ENCODE measurements around the gene KIF22.

Gene KIF22

DNA sequence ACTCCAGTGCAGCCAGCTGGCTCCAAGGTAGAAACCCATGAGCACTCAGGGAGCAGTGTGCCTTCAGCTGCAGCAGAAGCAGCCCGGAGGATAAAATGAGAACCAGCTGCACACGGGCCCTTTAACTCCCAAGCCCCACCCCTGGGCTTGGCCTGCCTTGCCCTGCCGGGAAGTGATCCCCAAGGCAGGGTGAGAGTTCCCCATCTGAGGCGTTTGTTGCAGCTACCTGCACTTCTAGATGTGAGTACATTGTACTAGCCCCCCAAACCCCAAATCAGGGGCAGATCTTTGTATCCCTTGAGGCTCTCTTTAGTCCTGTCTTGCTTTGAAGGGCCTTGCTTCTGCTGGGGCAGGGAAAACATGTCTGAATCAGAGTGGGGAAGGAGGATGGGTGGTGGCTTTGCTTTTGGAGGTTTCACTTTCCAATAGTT lies 29.7 kb downstream of the KIF22 start, which contains the start of gene MVP:
Gene MVP, plus strand, starts transcription at position 192 of the 431 bp plus-strand sequence. CDS start 10,088 bp downstream, outside the sequence.
- DNase-seq (ENCODE audit: low read depth): no peak
- TF ChIP-seq, protein P1, sequence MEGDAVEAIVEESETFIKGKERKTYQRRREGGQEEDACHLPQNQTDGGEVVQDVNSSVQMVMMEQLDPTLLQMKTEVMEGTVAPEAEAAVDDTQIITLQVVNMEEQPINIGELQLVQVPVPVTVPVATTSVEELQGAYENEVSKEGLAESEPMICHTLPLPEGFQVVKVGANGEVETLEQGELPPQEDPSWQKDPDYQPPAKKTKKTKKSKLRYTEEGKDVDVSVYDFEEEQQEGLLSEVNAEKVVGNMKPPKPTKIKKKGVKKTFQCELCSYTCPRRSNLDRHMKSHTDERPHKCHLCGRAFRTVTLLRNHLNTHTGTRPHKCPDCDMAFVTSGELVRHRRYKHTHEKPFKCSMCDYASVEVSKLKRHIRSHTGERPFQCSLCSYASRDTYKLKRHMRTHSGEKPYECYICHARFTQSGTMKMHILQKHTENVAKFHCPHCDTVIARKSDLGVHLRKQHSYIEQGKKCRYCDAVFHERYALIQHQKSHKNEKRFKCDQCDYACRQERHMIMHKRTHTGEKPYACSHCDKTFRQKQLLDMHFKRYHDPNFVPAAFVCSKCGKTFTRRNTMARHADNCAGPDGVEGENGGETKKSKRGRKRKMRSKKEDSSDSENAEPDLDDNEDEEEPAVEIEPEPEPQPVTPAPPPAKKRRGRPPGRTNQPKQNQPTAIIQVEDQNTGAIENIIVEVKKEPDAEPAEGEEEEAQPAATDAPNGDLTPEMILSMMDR (IDR thresholded peaks at IDR 0.05; ENCODE audit: control insufficient read depth, insufficient read depth, low read depth, low read length, missing control alignments): no peak
- H3K4me3 ChIP-seq (ENCODE audit: control insufficient read depth, low read depth, low read length): peak within 1 kb of the TSS; percentile 93

DNA sequence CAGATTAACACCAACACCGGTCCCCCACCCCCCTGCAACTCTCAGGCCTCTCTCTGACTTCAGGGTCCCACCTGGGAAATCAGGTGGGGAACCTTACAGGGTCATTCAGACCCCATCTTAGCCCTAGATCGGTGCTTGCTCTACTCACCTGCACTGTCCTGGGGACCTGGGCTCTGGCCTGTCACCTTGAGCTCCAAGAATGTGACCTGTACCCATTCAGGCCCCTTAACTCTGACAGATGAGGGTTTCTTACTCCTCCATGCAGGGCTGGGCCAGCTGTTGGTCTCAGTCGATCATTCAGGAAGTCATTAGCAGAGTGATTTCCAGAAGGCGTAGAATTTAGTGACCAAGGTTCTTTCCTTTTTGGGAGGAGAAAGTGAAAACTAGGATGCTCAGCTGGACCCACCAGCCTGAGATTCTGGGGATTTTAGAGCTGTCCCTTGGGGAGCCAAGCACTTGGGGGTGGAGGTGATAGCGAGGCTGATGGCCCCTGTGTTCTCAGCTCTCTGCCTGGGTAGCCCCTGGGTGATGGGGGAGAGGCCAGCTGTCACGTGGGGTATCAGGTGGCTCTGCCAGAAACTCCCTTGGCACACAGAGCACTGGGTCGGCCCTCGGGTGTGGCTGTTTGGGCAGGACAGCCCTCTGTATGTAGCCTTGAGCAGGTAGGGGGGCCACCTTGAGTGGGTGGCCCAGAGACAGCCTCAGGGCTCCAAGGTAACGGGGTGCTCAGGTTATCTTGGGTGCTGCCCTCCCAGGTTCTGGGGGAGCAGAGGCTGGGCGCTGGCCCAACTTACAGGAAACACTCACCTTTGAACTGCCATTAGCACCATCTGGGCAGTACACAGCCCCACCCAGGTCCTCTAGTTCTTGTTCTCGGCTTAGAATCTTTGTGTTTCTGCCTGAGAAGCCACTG lies 30.4 kb downstream of the KIF22 start:
- TF ChIP-seq, protein P1 (IDR thresholded peaks at IDR 0.05; ENCODE audit: control insufficient read depth, insufficient read depth, low read depth, low read length, missing control alignments): no peak
- no peak for DNase-seq (ENCODE audit: low read depth)
- peak overlapping the region; percentile 93 for H3K4me3 ChIP-seq (ENCODE audit: control insufficient read depth, low read depth, low read length)

DNA sequence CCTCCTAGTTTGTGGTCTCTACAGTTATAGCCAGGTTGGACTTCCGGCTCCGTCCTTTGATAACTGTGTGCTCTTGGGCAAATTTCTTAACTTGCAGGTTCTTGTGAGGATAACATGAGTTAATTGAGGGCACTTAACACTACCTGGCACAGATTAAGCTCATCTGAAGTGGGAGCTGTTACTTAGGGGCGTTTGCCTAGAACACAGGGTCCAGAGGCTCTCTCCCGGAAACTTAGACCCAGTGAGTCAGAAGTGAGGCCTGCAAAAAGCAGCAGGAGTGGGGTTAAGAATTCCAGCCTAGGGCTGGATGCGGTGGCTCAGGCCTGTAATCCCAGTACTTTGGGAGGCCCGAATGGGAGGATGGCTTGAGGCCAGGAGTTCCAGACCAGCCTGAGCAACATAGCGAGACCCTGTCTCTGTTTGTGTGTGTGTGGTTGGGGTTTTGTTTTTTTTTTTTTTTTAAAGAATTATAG lies 31.1 kb downstream of the KIF22 start:
- TF ChIP-seq, protein P1 (IDR thresholded peaks at IDR 0.05; ENCODE audit: control insufficient read depth, insufficient read depth, low read depth, low read length, missing control alignments): no peak
- DNase-seq (ENCODE audit: low read depth): no peak
- peak overlapping the region; percentile 93 for H3K4me3 ChIP-seq (ENCODE audit: control insufficient read depth, low read depth, low read length)

DNA sequence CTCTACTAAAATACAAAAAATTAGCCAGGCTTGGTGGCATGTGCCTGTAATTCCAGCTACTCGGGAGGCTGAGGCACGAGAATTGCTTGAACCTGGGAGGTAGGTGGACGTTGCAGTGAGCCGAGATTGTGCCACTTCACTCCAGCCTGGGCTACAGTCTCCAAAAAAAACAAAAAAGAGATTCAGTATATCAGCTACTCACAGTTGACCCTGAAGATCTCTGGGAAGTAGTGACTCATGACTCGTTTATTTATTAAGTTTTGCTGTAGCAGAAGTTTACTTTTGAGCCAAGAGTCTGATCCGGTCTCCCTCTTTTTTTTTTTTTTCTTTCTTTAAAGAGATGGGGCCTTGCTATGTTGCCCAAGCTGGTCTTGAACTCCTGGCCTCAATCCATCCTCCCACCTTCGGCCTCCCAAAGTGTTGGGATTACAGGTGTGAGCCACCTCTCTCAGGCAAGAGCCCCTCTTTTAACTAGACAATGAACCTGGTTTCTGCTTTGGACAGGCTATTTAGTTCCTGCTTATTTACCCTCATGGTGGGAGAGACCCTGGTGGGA lies 34.1 kb downstream of the KIF22 start:
- no peak for DNase-seq (ENCODE audit: low read depth)
- peak overlapping the region; percentile 18 for H3K4me3 ChIP-seq (ENCODE audit: control insufficient read depth, low read depth, low read length)
- TF ChIP-seq, protein P1 (IDR thresholded peaks at IDR 0.05; ENCODE audit: control insufficient read depth, insufficient read depth, low read depth, low read length, missing control alignments): no peak

DNA sequence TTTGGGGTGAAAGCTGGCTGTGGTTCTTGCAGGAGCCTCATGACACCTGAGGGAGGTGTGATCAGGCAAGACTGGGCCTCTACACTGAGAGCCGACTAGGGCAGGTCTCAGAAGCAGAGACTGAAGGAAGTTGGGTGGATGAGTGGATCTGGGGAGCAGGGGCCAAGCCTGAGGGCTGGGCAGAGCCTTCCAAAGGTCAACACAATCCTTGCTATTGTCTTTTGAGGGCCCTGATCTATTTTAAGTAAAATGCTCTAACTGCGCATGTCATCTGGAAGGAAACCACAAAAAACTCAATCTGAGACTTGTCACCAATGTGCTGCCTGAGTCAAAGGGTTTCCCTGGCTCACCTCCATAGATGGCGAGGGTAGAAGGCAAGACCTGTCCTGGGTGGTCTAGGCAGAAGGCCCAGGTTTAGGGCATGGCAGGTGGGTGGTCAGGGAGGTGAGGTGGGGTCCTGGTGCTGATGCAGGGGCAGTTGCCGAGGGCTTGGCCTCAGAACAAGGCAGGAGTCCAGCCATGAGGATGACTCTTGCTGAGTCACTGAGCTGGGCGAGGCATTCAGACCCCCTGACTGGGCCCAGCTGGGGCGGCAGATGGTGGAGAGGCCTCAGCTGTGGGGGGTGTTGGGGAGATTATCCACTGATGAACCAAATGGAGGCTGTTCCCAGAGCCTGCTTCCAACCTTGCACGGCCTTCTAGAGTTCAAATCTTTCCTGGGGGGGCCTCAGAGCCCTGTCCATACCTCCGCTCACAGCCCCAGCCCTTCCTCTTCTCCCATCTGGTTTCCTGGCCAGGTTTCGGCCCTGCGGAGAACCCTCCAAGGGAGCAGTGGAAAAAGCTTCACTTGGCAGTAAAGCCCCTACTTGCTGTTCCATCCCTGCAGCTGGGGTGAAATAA lies 34.8 kb downstream of the KIF22 start:
- TF ChIP-seq, protein P1 (IDR thresholded peaks at IDR 0.05; ENCODE audit: control insufficient read depth, insufficient read depth, low read depth, low read length, missing control alignments): no peak
- DNase-seq (ENCODE audit: low read depth): no peak
- H3K4me3 ChIP-seq (ENCODE audit: control insufficient read depth, low read depth, low read length): peak overlapping the region; percentile 18

DNA sequence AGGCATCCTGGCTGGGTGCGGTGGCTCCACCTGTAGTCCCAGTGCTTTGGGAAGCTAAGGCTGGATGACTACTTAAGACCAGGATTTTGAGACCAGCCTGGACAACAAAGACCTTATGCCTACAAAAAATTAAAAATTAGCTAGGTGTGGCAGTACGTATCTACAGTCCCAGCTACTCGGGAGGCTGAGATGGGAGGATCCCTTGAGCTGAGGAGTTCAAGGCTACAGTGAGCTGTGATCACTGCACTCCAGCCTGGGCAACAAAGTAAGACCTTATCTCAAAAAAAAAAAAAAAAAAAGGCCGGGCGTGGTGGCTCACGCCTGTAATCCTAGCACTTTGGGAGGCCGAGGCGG lies 35.8 kb downstream of the KIF22 start:
- TF ChIP-seq, protein P1 (IDR thresholded peaks at IDR 0.05; ENCODE audit: control insufficient read depth, insufficient read depth, low read depth, low read length, missing control alignments): no peak
- no peak for DNase-seq (ENCODE audit: low read depth)
- no peak overlapping the region for H3K4me3 ChIP-seq (ENCODE audit: control insufficient read depth, low read depth, low read length)
